GM12875 (cell line): Measurements from ENCODE around the gene SLC30A7.
"Not testable (repeated sequence)": the region's sequence is repeated elsewhere in the genome, so short reads cannot be mapped to it uniquely, and the experiment has no call there.

Source experiments
- H3K4me3 ChIP-seq: one replicate; pipeline ENCODE4 v1.5.1; 2011; ENCODE audit warnings: low read depth, low read length, control low read depth
- CTCF ChIP-seq: IDR thresholded peaks from 2 replicates; pipeline ENCODE4 v1.5.1; 2011; ENCODE audit warnings: low read depth, mild to moderate bottlenecking, control low read depth, inconsistent platforms, low read length, moderate library complexity, borderline replicate concordance; ENCODE audit not compliant: insufficient read depth

SLC30A7 gene

DNA sequence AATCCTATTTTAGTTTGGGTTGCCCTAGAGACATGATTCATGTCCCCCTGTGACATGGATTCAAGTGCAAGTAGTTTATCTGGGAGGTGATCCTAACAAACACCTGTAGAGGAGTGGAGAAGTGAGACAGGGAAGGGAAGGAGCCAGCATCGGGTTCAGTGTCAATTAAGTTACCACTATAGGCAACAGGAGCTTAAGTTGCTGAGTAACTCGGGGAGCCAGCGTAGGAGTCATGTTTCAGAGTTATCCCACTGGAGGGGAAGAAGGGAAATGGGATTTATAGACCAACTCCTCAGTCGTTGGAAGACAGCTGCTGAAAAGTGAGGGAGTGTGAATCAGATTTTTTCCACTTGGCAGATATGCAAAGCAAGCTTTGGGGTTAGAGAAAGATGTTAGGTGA is 54.9 kb downstream of the SLC30A7 start:
- no peak for TF ChIP-seq CTCF
- H3K4me3 ChIP-seq: no peak overlapping the region

DNA sequence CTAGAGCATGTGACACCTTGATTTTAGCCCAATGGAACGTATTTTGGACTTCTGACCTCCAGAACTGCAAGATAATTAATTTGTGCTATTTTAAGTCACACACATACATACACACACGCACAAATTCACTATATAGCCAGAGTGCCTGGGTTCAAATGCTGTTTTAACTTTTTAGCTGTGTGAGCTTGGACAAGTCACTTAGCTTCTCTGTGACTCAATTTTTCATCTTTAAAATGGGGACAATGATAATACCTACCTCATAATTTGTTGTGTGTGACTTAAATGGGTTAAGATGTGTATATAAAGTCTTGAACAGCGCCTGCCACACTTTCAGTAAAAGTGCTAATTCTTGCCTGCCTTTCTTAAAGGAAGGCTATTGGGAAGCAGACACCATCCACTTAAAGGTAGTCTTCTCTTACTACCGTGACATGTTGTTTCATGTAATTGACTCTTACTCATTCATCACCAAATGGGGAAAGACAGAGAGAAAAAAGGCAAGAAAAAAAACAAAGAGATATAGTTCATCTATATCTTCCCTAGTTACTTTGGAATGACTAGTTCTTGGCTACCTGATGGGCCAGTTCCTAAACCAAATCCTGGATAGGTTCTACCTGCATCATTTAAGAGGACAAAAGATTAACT is 56.3 kb downstream of the SLC30A7 start:
- TF ChIP-seq CTCF: no peak
- no peak overlapping the region for H3K4me3 ChIP-seq

GRCh38 chr1:100952970-100953369 is 57.1 kb downstream of the SLC30A7 start:
- H3K4me3 ChIP-seq: not testable (repeated sequence)

DNA sequence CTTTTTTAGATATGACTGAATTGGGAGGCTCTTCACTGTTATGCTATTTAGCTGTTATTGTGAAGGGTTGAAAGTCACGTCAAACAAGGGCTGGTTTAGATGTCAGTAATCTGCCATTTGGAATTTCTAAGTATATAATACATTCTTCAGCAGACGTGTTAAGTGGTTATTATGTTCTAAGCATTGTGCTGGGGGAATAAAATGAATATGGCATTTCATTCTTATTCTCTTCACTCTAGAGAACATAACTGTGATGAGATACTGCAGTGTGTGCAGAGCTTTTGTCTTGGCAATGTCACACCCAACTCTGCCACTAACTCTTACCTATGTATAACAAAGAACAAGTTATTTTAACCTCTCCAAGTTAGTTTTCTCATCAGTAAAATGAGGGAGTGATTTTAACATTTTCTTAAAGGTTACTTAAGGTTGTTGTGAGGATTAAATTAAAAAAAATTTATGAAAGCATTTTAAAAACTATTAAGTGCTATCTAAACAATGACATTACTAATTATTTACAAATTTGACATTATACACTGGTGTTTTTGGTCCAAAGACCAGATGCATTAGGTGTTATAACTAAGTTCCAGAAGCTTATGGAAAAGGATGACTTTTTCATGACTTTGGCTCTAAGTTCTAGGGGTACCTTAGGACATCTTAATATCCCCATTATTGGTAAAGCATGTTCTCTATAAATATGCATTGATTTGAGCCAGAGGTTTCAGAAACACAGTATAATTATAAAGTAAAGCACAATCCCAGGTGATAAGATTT is 58.3 kb downstream of the SLC30A7 start:
- H3K4me3 ChIP-seq: no peak overlapping the region
- no peak for TF ChIP-seq CTCF

DNA sequence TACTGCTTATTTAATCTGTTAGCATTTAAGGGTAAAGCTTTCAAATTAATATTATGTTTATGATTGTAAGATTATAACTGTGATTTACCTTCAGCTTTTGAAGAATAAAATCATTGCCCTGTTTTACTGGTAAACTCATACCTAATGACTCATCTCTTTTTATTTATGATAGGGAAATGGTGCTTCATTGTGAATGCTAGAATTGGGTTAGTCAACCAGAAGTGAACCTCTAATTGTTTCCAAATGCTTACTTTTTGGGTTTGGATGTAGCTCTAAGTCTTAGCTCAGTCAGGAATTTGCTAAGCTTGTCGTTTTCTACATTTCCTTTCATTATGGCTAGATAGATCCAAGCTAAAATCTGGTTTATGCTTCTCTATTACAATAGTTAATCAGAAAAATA is 59.4 kb downstream of the SLC30A7 start:
- H3K4me3 ChIP-seq: no peak overlapping the region

GRCh38 chr1:100959502-100960060 is 63.7 kb downstream of the SLC30A7 start:
- no peak for TF ChIP-seq CTCF
- no peak overlapping the region for H3K4me3 ChIP-seq

More for the DNA sequence above, 59.4 kb downstream of the SLC30A7 start:
- TF ChIP-seq CTCF: no peak

- no peak for TF ChIP-seq CTCF
- no peak overlapping the region for H3K4me3 ChIP-seq
Observed at GRCh38 chr1:100960098-100960497, 64.2 kb downstream of the SLC30A7 start.
